ENCODE data around the gene PRKN.

- TF ChIP-seq, protein P1, sequence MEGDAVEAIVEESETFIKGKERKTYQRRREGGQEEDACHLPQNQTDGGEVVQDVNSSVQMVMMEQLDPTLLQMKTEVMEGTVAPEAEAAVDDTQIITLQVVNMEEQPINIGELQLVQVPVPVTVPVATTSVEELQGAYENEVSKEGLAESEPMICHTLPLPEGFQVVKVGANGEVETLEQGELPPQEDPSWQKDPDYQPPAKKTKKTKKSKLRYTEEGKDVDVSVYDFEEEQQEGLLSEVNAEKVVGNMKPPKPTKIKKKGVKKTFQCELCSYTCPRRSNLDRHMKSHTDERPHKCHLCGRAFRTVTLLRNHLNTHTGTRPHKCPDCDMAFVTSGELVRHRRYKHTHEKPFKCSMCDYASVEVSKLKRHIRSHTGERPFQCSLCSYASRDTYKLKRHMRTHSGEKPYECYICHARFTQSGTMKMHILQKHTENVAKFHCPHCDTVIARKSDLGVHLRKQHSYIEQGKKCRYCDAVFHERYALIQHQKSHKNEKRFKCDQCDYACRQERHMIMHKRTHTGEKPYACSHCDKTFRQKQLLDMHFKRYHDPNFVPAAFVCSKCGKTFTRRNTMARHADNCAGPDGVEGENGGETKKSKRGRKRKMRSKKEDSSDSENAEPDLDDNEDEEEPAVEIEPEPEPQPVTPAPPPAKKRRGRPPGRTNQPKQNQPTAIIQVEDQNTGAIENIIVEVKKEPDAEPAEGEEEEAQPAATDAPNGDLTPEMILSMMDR (IDR thresholded peaks at IDR 0.05; ENCODE audit: poor library complexity, severe bottlenecking): no peak
- TF ChIP-seq REST (IDR thresholded peaks at IDR 0.05; ENCODE audit: borderline replicate concordance) (no peak), POLR2AphosphoS5 (IDR thresholded peaks at IDR 0.05) (no peak), EP300 (conservative IDR thresholded peaks at IDR 0.05; ENCODE audit: poor library complexity, severe bottlenecking) (no peak), EZH2 (IDR thresholded peaks at IDR 0.05; ENCODE audit: borderline replicate concordance, insufficient read depth, low read length, poor library complexity, severe bottlenecking) (no peak), MXI1 (conservative IDR thresholded peaks at IDR 0.05; ENCODE audit: poor library complexity, severe bottlenecking) (no peak), TAF1 (IDR thresholded peaks at IDR 0.05; ENCODE audit: low read depth) (no peak), RAD21 (conservative IDR thresholded peaks at IDR 0.05) (no peak), SMC3 (conservative IDR thresholded peaks at IDR 0.05; ENCODE audit: poor library complexity) (no peak)
Observed at GRCh38 chr6:162116902-162117525, 610.6 kb downstream of the PRKN start.

All from neural cell (in vitro differentiated cells).